Measurements from ENCODE around the gene PRXL2B. TPM values are rescaled to one million over a fixed set of nuclear protein-coding genes. Genes with fewer than 3 reads are reported as not detected.
"Not testable (repeated sequence)": the region's sequence is repeated elsewhere in the genome, so short reads cannot be mapped to it uniquely, and the experiment has no call there.

The PRXL2B gene
- total RNA-seq, 1 experiment from 2014 or later = 40.7 TPM

DNA sequence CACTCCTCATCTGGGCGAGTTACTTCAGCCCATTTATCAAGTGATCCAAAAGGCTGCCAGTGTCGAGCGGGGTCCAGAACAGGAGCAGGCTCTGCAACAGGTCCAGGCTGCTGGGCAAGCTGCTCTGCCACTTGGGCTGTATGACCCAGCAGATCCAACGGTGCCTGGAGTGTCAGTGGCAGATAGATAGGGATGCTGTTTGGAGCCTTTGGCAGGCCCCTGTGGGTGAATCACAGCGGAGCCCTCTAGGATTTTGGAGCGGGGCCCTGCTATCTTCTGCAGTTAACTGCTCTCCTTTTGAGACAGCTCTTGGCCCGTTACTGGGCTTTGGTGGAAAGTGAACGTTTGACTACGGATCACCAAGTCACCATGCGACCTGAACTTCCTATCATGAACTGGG lies 38.7 kb downstream of the PRXL2B start:
- TF ChIP-seq, protein P1, sequence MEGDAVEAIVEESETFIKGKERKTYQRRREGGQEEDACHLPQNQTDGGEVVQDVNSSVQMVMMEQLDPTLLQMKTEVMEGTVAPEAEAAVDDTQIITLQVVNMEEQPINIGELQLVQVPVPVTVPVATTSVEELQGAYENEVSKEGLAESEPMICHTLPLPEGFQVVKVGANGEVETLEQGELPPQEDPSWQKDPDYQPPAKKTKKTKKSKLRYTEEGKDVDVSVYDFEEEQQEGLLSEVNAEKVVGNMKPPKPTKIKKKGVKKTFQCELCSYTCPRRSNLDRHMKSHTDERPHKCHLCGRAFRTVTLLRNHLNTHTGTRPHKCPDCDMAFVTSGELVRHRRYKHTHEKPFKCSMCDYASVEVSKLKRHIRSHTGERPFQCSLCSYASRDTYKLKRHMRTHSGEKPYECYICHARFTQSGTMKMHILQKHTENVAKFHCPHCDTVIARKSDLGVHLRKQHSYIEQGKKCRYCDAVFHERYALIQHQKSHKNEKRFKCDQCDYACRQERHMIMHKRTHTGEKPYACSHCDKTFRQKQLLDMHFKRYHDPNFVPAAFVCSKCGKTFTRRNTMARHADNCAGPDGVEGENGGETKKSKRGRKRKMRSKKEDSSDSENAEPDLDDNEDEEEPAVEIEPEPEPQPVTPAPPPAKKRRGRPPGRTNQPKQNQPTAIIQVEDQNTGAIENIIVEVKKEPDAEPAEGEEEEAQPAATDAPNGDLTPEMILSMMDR (conservative IDR thresholded peaks at IDR 0.05) = no peak
- no peak overlapping the region for H2BK15ac ChIP-seq (ENCODE audit: low read depth, low read length)
- peaks cover 0 to 4% (median under 1%) of the 10 kb centered on the region in 3 experiments; a peak in 4 of 7 replicates for H3K36me3 Mint-ChIP-seq (ENCODE audit: insufficient read depth in 1 of 3, low read depth in 3 of 3)
- no peak for DNase-seq
- WGBS (ENCODE audit: extremely low coverage, insufficient read length, low lambda C conversion rate) = no CpG with 5 or more reads among the region's 10 CpGs
- no peak overlapping the region for H3K23ac ChIP-seq (ENCODE audit: insufficient read length, low read depth, low read length)
- H3K27ac Mint-ChIP-seq = no peak overlapping the region
- no peak overlapping the region for H2BK12ac ChIP-seq (ENCODE audit: insufficient read length, low read depth, low read length)
- H3K4me1 ChIP-seq (ENCODE audit: insufficient read depth, low read length) = no peaks in the 10 kb centered on the region
- peaks cover 19 to 24% of the 10 kb centered on the region in 2 experiments for H3K9me3 Mint-ChIP-seq
- H3K9me3 ChIP-seq (ENCODE audit: control insufficient read depth, low read depth, low read length) = no peaks in the 10 kb centered on the region
- no peak overlapping the region for H2AK5ac ChIP-seq (ENCODE audit: insufficient read length, low read length)
- no peak overlapping the region for H3K4me3 Mint-ChIP-seq
- H3K23me2 ChIP-seq (ENCODE audit: insufficient read length, low read depth, low read length, poor library complexity, severe bottlenecking) = peaks cover 3% of the 10 kb centered on the region
- H3K14ac ChIP-seq (ENCODE audit: insufficient read depth, low read length) = no peak overlapping the region
- no peak overlapping the region for H2BK120ac ChIP-seq (ENCODE audit: low read depth, low read length, poor library complexity, severe bottlenecking)
- H3K27me3 ChIP-seq (ENCODE audit: insufficient read depth, low read length) = peaks cover 21% of the 10 kb centered on the region; the same call in 1 of the 2 replicates
- no peak overlapping the region for H3T11ph ChIP-seq (ENCODE audit: low read length)
- H4K5ac ChIP-seq (ENCODE audit: insufficient read length, low read depth, low read length) = no peak overlapping the region
- no peak overlapping the region for H2AFZ ChIP-seq (ENCODE audit: low read length)
- peaks cover 0 to 6% of the 10 kb centered on the region in 2 experiments; a peak in 1 of 4 replicates for H3K4me1 Mint-ChIP-seq
- H4K8ac ChIP-seq (replicated peaks; ENCODE audit: insufficient read length, low read depth, low read length) = no peak overlapping the region
- H3K4ac ChIP-seq (ENCODE audit: low read depth, low read length) = no peak overlapping the region
- no peak overlapping the region for H3K27ac ChIP-seq (ENCODE audit: insufficient read length, low read depth, low read length)
- no peaks in the 10 kb centered on the region for H3K79me1 ChIP-seq (ENCODE audit: insufficient read depth, low read depth, low read length, poor library complexity, severe bottlenecking)
- H3K27me3 Mint-ChIP-seq (ENCODE audit: low read depth) = peaks cover 80% of the 10 kb centered on the region
- no peaks in the 10 kb centered on the region for H4K20me1 ChIP-seq (ENCODE audit: control insufficient read depth, insufficient read depth, insufficient read length)
- H3K9ac ChIP-seq (ENCODE audit: extremely low read depth, insufficient read length, low read length) = no peak overlapping the region
- H2BK20ac ChIP-seq (ENCODE audit: low read depth, low read length, poor library complexity, severe bottlenecking) = no peak overlapping the region
- H3K18ac ChIP-seq (ENCODE audit: insufficient read length, low read depth, low read length) = no peak overlapping the region
- no peak overlapping the region for H3K4me2 ChIP-seq (ENCODE audit: insufficient read depth, insufficient read length, low read length)
- no peak overlapping the region for H2BK5ac ChIP-seq (ENCODE audit: insufficient read length, low read length)
- no peak overlapping the region for H3K56ac ChIP-seq (ENCODE audit: insufficient read length, low read depth, low read length)
- H3K79me2 ChIP-seq (ENCODE audit: insufficient read depth, low read length) = no peaks in the 10 kb centered on the region
- H4K91ac ChIP-seq (ENCODE audit: insufficient read length, low read depth, low read length) = no peak overlapping the region

DNA sequence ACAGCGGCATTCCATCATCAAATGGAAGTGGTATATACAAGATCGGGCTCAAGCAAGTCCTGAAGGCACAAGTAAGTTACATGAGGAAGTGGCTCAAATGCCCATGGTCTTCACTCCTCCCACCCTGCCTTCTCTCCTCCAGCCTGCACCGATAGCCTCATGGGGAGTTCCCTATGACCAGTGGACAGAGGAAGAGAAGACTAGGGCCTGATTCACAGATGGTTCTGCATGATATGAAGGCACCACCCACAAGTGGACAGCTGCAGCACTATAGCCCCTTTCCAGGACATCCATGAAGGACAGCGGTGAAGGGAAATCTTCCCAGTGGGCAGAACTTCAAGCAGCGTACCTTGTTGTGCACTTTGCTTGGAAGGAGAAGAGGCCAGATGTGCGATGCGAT lies 39.2 kb downstream of the PRXL2B start:
- H3K36me3 Mint-ChIP-seq (ENCODE audit: insufficient read depth in 1 of 3, low read depth in 3 of 3); H3K4me3 Mint-ChIP-seq; H4K5ac ChIP-seq (ENCODE audit: insufficient read length, low read depth, low read length); H3K4ac ChIP-seq (ENCODE audit: low read depth, low read length); H2BK120ac ChIP-seq (ENCODE audit: low read depth, low read length, poor library complexity, severe bottlenecking); H3K4me1 ChIP-seq (ENCODE audit: insufficient read depth, low read length); H3K23me2 ChIP-seq (ENCODE audit: insufficient read length, low read depth, low read length, poor library complexity, severe bottlenecking); H2AK5ac ChIP-seq (ENCODE audit: insufficient read length, low read length); H3K14ac ChIP-seq (ENCODE audit: insufficient read depth, low read length); H3K27ac Mint-ChIP-seq; H3K18ac ChIP-seq (ENCODE audit: insufficient read length, low read depth, low read length); H2BK5ac ChIP-seq (ENCODE audit: insufficient read length, low read length); H3K56ac ChIP-seq (ENCODE audit: insufficient read length, low read depth, low read length); H3K79me2 ChIP-seq (ENCODE audit: insufficient read depth, low read length); H3T11ph ChIP-seq (ENCODE audit: low read length); H4K8ac ChIP-seq (replicated peaks; ENCODE audit: insufficient read length, low read depth, low read length); H2BK15ac ChIP-seq (ENCODE audit: low read depth, low read length); H3K27ac ChIP-seq (ENCODE audit: insufficient read length, low read depth, low read length); H3K4me2 ChIP-seq (ENCODE audit: insufficient read depth, insufficient read length, low read length); H3K23ac ChIP-seq (ENCODE audit: insufficient read length, low read depth, low read length); H3K79me1 ChIP-seq (ENCODE audit: insufficient read depth, low read depth, low read length, poor library complexity, severe bottlenecking); H4K91ac ChIP-seq (ENCODE audit: insufficient read length, low read depth, low read length); H2BK20ac ChIP-seq (ENCODE audit: low read depth, low read length, poor library complexity, severe bottlenecking); H3K9me3 ChIP-seq (ENCODE audit: control insufficient read depth, low read depth, low read length); H2BK12ac ChIP-seq (ENCODE audit: insufficient read length, low read depth, low read length); H4K20me1 ChIP-seq (ENCODE audit: control insufficient read depth, insufficient read depth, insufficient read length); DNase-seq; H3K9ac ChIP-seq (ENCODE audit: extremely low read depth, insufficient read length, low read length); H2AFZ ChIP-seq (ENCODE audit: low read length): not testable (repeated sequence)
- H3K4me1 Mint-ChIP-seq = peaks cover 0 to 10% of the 10 kb centered on the region in 2 experiments; a peak in 1 of 4 replicates
- no CpG with 5 or more reads among the region's 7 CpGs for WGBS (ENCODE audit: extremely low coverage, insufficient read length, low lambda C conversion rate)
- H3K27me3 Mint-ChIP-seq (ENCODE audit: low read depth) = peaks cover 81% of the 10 kb centered on the region
- peaks cover 19 to 24% of the 10 kb centered on the region in 2 experiments for H3K9me3 Mint-ChIP-seq
- peaks cover 22% of the 10 kb centered on the region; the same call in 1 of the 2 replicates for H3K27me3 ChIP-seq (ENCODE audit: insufficient read depth, low read length)
